GM12878 (cell line): ENCODE measurements around the gene DAPK3. TPM values are rescaled to one million over a fixed set of nuclear protein-coding genes. Genes with fewer than 3 reads are reported as not detected.

ENCODE experiments used
- ATAC-seq: fragments of 200-7000 bp; cut with Tn5 transposase; 3 replicates; pipeline ENCODE4 v1.9.1; 2020; ENCODE audit warnings: mild to moderate bottlenecking, moderate library complexity
- BruUV-seq: library from RNA; stranded (reverse); fragments of 400-500 nt; replicated peaks from 2 replicates; lab custom pipeline; 2021; lab: Mats Ljungman, UMichigan
- CTCF ChIA-PET: fragments of 300-600 bp; sonication (Branson Sonifier 250); formaldehyde crosslinking; extraction: SDS; loops from one replicate; lab custom pipeline; 2021; ENCODE audit warnings: inconsistent platforms; lab: Yijun Ruan, JAX
- POLR2A ChIA-PET: fragments of 350-600 bp; formaldehyde crosslinking; extraction: SDS; loops from one replicate; lab custom pipeline; 2021; ENCODE audit warnings: inconsistent platforms; lab: Charles Lee
- RAD21 ChIA-PET: fragments of 300-600 bp; sonication (Branson Sonifier 250); formaldehyde crosslinking; loops from one replicate; lab custom pipeline; 2023; ENCODE audit warnings: antibody characterized with exemption; ENCODE audit not compliant: unreplicated experiment; lab: Charles Lee
- SMC1A ChIA-PET: fragments of 300-600 bp; sonication (Branson Sonifier 250); formaldehyde crosslinking; loops from one replicate; lab custom pipeline; 2023; ENCODE audit not compliant: unreplicated experiment, uncharacterized antibody; lab: Charles Lee
- DNase-seq: peaks from one replicate; pipeline ENCODE4 v3.0.0-alpha.2; 2011; ENCODE audit warnings: low read depth, low spot score
- FAIRE-seq: peaks from 3 replicates; lab custom pipeline; 2011; peaks lifted over from hg19 to GRCh38; lab: Jason Lieb, UNC
- H2AFZ ChIP-seq: 2 replicates; pipeline ENCODE4 v1.6.0; 2011; ENCODE audit warnings: low read depth, low read length, control low read depth; ENCODE audit not compliant: control insufficient read depth
- H3K27ac ChIP-seq: 2 replicates; pipeline ENCODE4 v1.5.1; 2011; ENCODE audit warnings: control low read depth; ENCODE audit not compliant: control insufficient read depth, insufficient read depth
- H3K27me3 ChIP-seq, 2 experiments: replicated peaks in 1 of 2; 2 replicates each; pipeline versions ENCODE4 v1.6.0 to v1.6.1; 2011; ENCODE audit warnings: low read length in 1 of 2; ENCODE audit not compliant: control insufficient read depth in 2 of 2, insufficient read depth in 2 of 2
- H3K36me3 ChIP-seq, 2 experiments: 2 replicates each; pipeline ENCODE4 v1.5.1; 2011; ENCODE audit warnings: low read length in 1 of 2; ENCODE audit not compliant: control insufficient read depth in 2 of 2, insufficient read depth in 2 of 2
- H3K4me1 ChIP-seq: 2 replicates; pipeline ENCODE4 v1.6.1; 2011; ENCODE audit warnings: mild to moderate bottlenecking, low read length, moderate library complexity, mixed read lengths; ENCODE audit not compliant: control insufficient read depth, insufficient read depth
- H3K4me2 ChIP-seq: 2 replicates; pipeline ENCODE4 v1.6.0; 2011; ENCODE audit warnings: control low read depth; ENCODE audit not compliant: control insufficient read depth, insufficient read depth
- H3K4me3 ChIP-seq: fragments of 200-600 bp; sonication (generic); 2 replicates; pipeline ENCODE4 v1.5.1; 2016
- H3K79me2 ChIP-seq: 2 replicates; pipeline ENCODE4 v1.6.0; 2011; ENCODE audit warnings: low read length; ENCODE audit not compliant: control insufficient read depth, insufficient read depth
- H3K9ac ChIP-seq: 2 replicates; pipeline ENCODE4 v1.8.0; 2011; ENCODE audit warnings: low read length, control low read depth, mixed read lengths; ENCODE audit not compliant: control insufficient read depth, insufficient read depth
- H3K9me3 ChIP-seq: replicated peaks from 3 replicates; pipeline ENCODE4 v1.5.1; 2011; ENCODE audit warnings: mild to moderate bottlenecking, low read length; ENCODE audit not compliant: control insufficient read depth, insufficient read depth
- H4K20me1 ChIP-seq: 2 replicates; pipeline ENCODE4 v1.6.0; 2011; ENCODE audit not compliant: control insufficient read depth, insufficient read depth
- BACH1 ChIP-seq: fragments of 450-650 bp; IDR thresholded peaks from 2 replicates; pipeline ENCODE4 v1.6.1; 2017; ENCODE audit warnings: mild to moderate bottlenecking, borderline replicate concordance
- CBX5 ChIP-seq: sonication (generic); IDR thresholded peaks from 2 replicates; pipeline ENCODE4 v1.6.1; 2016; ENCODE audit warnings: low read depth, moderate library complexity, mild to moderate bottlenecking, inconsistent platforms
- EED ChIP-seq: sonication (generic); IDR thresholded peaks from 2 replicates; pipeline ENCODE4 v1.6.1; 2016; ENCODE audit warnings: antibody characterized with exemption, low read depth
- EZH2 ChIP-seq: IDR thresholded peaks from 2 replicates; pipeline ENCODE4 v1.6.1; 2012; ENCODE audit warnings: low read depth, mild to moderate bottlenecking, control low read depth, inconsistent platforms, low read length, borderline replicate concordance; ENCODE audit not compliant: control insufficient read depth
- JUND ChIP-seq: IDR thresholded peaks from 2 replicates; pipeline ENCODE4 v1.6.1; 2012; ENCODE audit warnings: low read depth, mild to moderate bottlenecking, low read length, improper control_type of control experiment, moderate library complexity
- NBN ChIP-seq: fragments of 450-650 bp; IDR thresholded peaks from 2 replicates; pipeline ENCODE4 v1.6.1; 2016
- NFIC ChIP-seq: IDR thresholded peaks from 2 replicates; pipeline ENCODE4 v1.6.1; 2012; ENCODE audit warnings: low read depth, mild to moderate bottlenecking, inconsistent platforms, low read length, moderate library complexity
- NR2C1 ChIP-seq: fragments of 450-650 bp; IDR thresholded peaks from 2 replicates; pipeline ENCODE4 v1.6.1; 2017; ENCODE audit warnings: antibody characterized with exemption, mild to moderate bottlenecking, moderate library complexity
- NR2F1 ChIP-seq: fragments of 450-650 bp; conservative IDR thresholded peaks from 2 replicates; pipeline ENCODE4 v1.6.1; 2017; ENCODE audit warnings: mild to moderate bottlenecking
- POLR2A ChIP-seq: IDR thresholded peaks from 2 replicates; pipeline ENCODE4 v1.6.1; 2011; ENCODE audit warnings: low read depth, mild to moderate bottlenecking, low read length
- POLR2AphosphoS5 ChIP-seq: IDR thresholded peaks from 2 replicates; pipeline ENCODE4 v1.6.1; 2011; ENCODE audit warnings: mild to moderate bottlenecking, low read length, inconsistent platforms
- SIN3A ChIP-seq: IDR thresholded peaks from 2 replicates; pipeline ENCODE4 v1.6.1; 2012; ENCODE audit warnings: low read depth, low read length, improper control_type of control experiment
- SMAD5 ChIP-seq: IDR thresholded peaks from 2 replicates; pipeline ENCODE4 v1.6.1; 2016; ENCODE audit warnings: antibody characterized with exemption, low read depth
- STAT3 ChIP-seq: IDR thresholded peaks from 2 replicates; pipeline ENCODE4 v1.6.1; 2011; ENCODE audit warnings: low read depth, low read length, improper control_type of control experiment
- ZBTB11 ChIP-seq: fragments of 450-650 bp; formaldehyde crosslinking; IDR thresholded peaks from 2 replicates; pipeline ENCODE4 v1.5.0; 2022; ENCODE audit warnings: mild to moderate bottlenecking, missing genetic modification characterization
- ZNF217 ChIP-seq: fragments of 450-650 bp; IDR thresholded peaks from 2 replicates; pipeline ENCODE4 v1.6.1; 2017; ENCODE audit warnings: antibody characterized with exemption, mild to moderate bottlenecking
- WGBS: methylation state at CpG from one replicate; pipeline ENCODE4 v1.1.6; 2016; ENCODE audit warnings: low lambda C conversion rate; ENCODE audit not compliant: insufficient replicate concordance, insufficient coverage; ENCODE audit errors: missing lambda C conversion rate; 5-methylcytosine and 5-hydroxymethylcytosine counted together
- in situ Hi-C: fragments of 300-500 bp; cut with MboI; formaldehyde crosslinking; loops from 9 replicates; pipeline ENCODE4 v1.14.3; 2018; ENCODE audit warnings: mixed read lengths
- intact Hi-C: fragments of 100-400 bp; cut with micrococcal nuclease; formaldehyde crosslinking; loops from one replicate; pipeline ENCODE4 v1.14.2; 2022; ENCODE audit not compliant: unreplicated experiment
- polyA plus RNA-seq, 11 experiments: library from polyadenylated mRNA; depleted of rRNA in 4 of 11; unstranded in 6 of 11; stranded (reverse) in 5 of 11; fragments of >200 nt; fragmentation: Nextera tagmentation in 4 of 11; fragmentation: Illumina TruSeq in 1 of 11; extraction: Ambion mirVana in 4 of 11; extraction: Trizol in 1 of 11; gene quantifications; 1 replicate in 1 of 11; 2 replicates in 10 of 11; pipeline versions ENCODE4 v1.2.1 to v1.2.3, GENCODE V29; 2011 to 2016; ENCODE audit warnings: inconsistent platforms in 2 of 11, missing spikeins in 2 of 11, low read depth in 1 of 11
- total RNA-seq, 4 experiments: library from RNA; depleted of rRNA in 3 of 4; stranded (reverse); fragments of >200 nt in 3 of 4; fragmentation: Illumina TruSeq in 1 of 4; extraction: Trizol in 1 of 4; gene quantifications; 2 replicates each; pipeline versions ENCODE4 v1.2.1 to v1.2.3, GENCODE V29; 2013 to 2021
- TF ChIP-seq, protein P1 (sequence below): fragments of 150-350 bp; IDR thresholded peaks from 2 replicates; pipeline ENCODE4 v1.6.1; 2016; ENCODE audit warnings: low read depth, low read length

Gene DAPK3
- total and polyA plus RNA-seq, 10 of the 15 experiments (the other 5 are each of a cell fraction or from before 2014, with no cell fraction given) = 0.13 to 46.4 (median 24.8) TPM

DNA sequence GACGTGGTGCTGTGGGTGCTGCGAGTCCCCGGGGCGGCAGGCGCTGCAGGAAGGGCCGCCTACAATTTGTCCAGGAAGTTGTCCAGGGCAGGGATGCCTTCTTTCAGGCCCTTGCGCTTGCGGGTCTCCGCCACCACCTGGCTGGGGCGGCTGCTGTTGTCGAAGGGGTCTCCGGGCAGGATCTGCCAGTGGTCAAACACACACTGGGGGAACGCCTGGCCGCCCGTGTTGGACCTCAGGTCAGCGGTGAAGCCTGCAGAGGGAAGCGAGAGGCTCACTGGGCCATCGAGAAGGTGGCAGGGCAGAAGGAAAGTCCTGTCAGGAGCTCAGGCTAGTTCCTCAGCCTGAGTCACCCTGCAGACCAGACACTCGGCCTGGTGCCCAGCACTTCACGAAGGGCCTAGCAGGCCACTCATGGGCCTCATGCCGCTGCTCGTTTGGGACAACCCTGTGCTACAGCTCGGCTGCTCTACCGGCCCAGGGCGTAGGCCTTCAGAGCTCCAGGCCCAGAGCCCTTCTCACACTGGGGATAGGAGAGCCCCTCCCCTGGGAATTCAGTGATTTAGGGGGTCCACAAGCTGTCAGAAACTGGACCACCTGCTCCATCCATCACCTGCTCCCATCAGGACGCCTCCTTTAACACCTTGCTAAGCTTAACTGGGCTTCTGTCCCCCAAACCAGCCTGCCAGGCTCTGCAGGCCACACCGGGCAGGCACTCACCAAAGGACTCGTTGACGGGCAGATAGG is 5.8 kb upstream of the DAPK3 start:
- Histone ChIP-seq H3K27me3 (no peaks in the 10 kb centered on the region), H3K36me3 (peaks cover 31 to 56% of the 10 kb centered on the region in 2 experiments), H3K4me1 (peaks cover 3% of the 10 kb centered on the region), H3K79me2 (peaks cover 41% of the 10 kb centered on the region), H2AFZ (no peak overlapping the region), H3K4me3 (no peak overlapping the region), H3K4me2 (peak overlapping the region; percentile 33; the same call in 1 of the 2 replicates), H3K9ac (no peak overlapping the region), H4K20me1 (peaks cover 31% of the 10 kb centered on the region), H3K9me3 (no peaks in the 10 kb centered on the region), H3K27ac (no peak overlapping the region)
- ATAC-seq (no peak; the same call in 2 of the 3 replicates), FAIRE-seq (no peak), DNase-seq (no peak)
- BruUV-seq = no TSS peak
- WGBS = 87% methylated on average over 29 of the region's 29 CpGs
- RAD21 ChIA-PET = no interaction called here
- SMC1A ChIA-PET = no interaction called here
- intact Hi-C loops = no loop called here
- TF ChIP-seq SIN3A (no peak), POLR2A (peak; percentile 81), ZNF217 (no peak), POLR2AphosphoS5 (peak; percentile 51), SMAD5 (peak; percentile 26; the same call in 1 of the 2 replicates), NFIC (no peak), STAT3 (no peak), JUND (no peak), ZBTB11 (CRISPR knock-in tag) (no peak), EED (no peak), BACH1 (peak; percentile 35; the same call in 1 of the 2 replicates), NR2C1 (no peak), NBN (no peak), CBX5 (no peak), NR2F1 (no peak), EZH2 (no peak)
- TF ChIP-seq, protein P1, sequence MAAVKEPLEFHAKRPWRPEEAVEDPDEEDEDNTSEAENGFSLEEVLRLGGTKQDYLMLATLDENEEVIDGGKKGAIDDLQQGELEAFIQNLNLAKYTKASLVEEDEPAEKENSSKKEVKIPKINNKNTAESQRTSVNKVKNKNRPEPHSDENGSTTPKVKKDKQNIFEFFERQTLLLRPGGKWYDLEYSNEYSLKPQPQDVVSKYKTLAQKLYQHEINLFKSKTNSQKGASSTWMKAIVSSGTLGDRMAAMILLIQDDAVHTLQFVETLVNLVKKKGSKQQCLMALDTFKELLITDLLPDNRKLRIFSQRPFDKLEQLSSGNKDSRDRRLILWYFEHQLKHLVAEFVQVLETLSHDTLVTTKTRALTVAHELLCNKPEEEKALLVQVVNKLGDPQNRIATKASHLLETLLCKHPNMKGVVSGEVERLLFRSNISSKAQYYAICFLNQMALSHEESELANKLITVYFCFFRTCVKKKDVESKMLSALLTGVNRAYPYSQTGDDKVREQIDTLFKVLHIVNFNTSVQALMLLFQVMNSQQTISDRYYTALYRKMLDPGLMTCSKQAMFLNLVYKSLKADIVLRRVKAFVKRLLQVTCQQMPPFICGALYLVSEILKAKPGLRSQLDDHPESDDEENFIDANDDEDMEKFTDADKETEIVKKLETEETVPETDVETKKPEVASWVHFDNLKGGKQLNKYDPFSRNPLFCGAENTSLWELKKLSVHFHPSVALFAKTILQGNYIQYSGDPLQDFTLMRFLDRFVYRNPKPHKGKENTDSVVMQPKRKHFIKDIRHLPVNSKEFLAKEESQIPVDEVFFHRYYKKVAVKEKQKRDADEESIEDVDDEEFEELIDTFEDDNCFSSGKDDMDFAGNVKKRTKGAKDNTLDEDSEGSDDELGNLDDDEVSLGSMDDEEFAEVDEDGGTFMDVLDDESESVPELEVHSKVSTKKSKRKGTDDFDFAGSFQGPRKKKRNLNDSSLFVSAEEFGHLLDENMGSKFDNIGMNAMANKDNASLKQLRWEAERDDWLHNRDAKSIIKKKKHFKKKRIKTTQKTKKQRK = no peak
- POLR2A ChIA-PET = interaction anchor here (0.6 kb wide), 1 partner anchor 167 kb away, joined by 6 read pairs; no protein-coding TSS in a partner anchor
- CTCF ChIA-PET = no interaction called here
- in situ Hi-C loops = no loop called here
